Measurements from ENCODE around the gene DHX40.
"Not testable (repeated sequence)": the region's sequence is repeated elsewhere in the genome, so short reads cannot be mapped to it uniquely, and the experiment has no call there.

DHX40 gene

GRCh38 chr17:59558953-59559352 lies 6.5 kb upstream of the DHX40 start:
- DNase-seq (ENCODE audit: low spot score), result no peak

GRCh38 chr17:59561042-59561441 lies 4.4 kb upstream of the DHX40 start:
- DNase-seq (ENCODE audit: low spot score), result peak; percentile 66

- DNase-seq (ENCODE audit: low spot score), result peak; percentile 74
Observed at GRCh38 chr17:59565959-59566324, 532 bp downstream of the DHX40 start.

GRCh38 chr17:59569151-59569550 lies 3.7 kb downstream of the DHX40 start:
- DNase-seq (ENCODE audit: low spot score), result not testable (repeated sequence)

GRCh38 chr17:59572301-59572924 lies 7.0 kb downstream of the DHX40 start:
- DNase-seq (ENCODE audit: low spot score), result no peak

GRCh38 chr17:59584168-59584567 lies 18.8 kb downstream of the DHX40 start:
- DNase-seq (ENCODE audit: low spot score), result not testable (repeated sequence)

GRCh38 chr17:59600169-59600568 lies 34.8 kb downstream of the DHX40 start:
- no peak for DNase-seq (ENCODE audit: low spot score)

GRCh38 chr17:59601130-59601529 lies 35.7 kb downstream of the DHX40 start:
- DNase-seq (ENCODE audit: low spot score), result no peak

- DNase-seq (ENCODE audit: low spot score), result no peak
Observed at GRCh38 chr17:59607061-59607460, 41.7 kb downstream of the DHX40 start.

GRCh38 chr17:59607817-59608403 lies 42.5 kb downstream of the DHX40 start:
- DNase-seq (ENCODE audit: low spot score), result no peak

- DNase-seq (ENCODE audit: low spot score), result no peak
Observed at GRCh38 chr17:59611503-59611902, 46.1 kb downstream of the DHX40 start.

GRCh38 chr17:59616253-59616920 lies 51.0 kb downstream of the DHX40 start:
- no peak for DNase-seq (ENCODE audit: low spot score)

GRCh38 chr17:59617156-59617732 lies 51.8 kb downstream of the DHX40 start:
- no peak for DNase-seq (ENCODE audit: low spot score)

- peak; percentile 93 for DNase-seq (ENCODE audit: low spot score)
Observed at GRCh38 chr17:59619035-59619297, 53.6 kb downstream of the DHX40 start.

- DNase-seq (ENCODE audit: low spot score), result peak; percentile 98
Observed at GRCh38 chr17:59619298-59620063, 54.1 kb downstream of the DHX40 start, which contains the start of gene CLTC. CLTC (plus strand) TSS chr17:59619895; CDS start chr17:59620132, 237 bp downstream.

- DNase-seq (ENCODE audit: low spot score), result no peak
Observed at GRCh38 chr17:59620064-59620359, 54.6 kb downstream of the DHX40 start.

GRCh38 chr17:59620518-59621259 lies 55.3 kb downstream of the DHX40 start:
- DNase-seq (ENCODE audit: low spot score), result peak; percentile 58

- no peak for DNase-seq (ENCODE audit: low spot score)
Observed at GRCh38 chr17:59621771-59622170, 56.4 kb downstream of the DHX40 start.

GRCh38 chr17:59623151-59623550 lies 57.7 kb downstream of the DHX40 start:
- DNase-seq (ENCODE audit: low spot score), result no peak

GRCh38 chr17:59626756-59627155 lies 61.3 kb downstream of the DHX40 start:
- no peak for DNase-seq (ENCODE audit: low spot score)

- DNase-seq (ENCODE audit: low spot score), result no peak
Observed at GRCh38 chr17:59627274-59627673, 61.9 kb downstream of the DHX40 start.

- DNase-seq (ENCODE audit: low spot score), result peak; percentile 32
Observed at GRCh38 chr17:59627770-59628171, 62.4 kb downstream of the DHX40 start.

All from pons (tissue), 1 donor.